Activated CD4-positive, CD25-positive, alpha-beta regulatory T cell treated with anti-CD3 and anti-CD28 coated beads, Interleukin-2, amount 50 U/mL, for 72 hours (primary cell): Measurements from ENCODE around the gene GRN.
A peak's percentile ranks its signal among the peaks of the same experiment; 100 is the strongest.

Experiments
- DNase-seq: peaks from one replicate; pipeline ENCODE4 v3.0.0; 2021

GRN gene

DNA sequence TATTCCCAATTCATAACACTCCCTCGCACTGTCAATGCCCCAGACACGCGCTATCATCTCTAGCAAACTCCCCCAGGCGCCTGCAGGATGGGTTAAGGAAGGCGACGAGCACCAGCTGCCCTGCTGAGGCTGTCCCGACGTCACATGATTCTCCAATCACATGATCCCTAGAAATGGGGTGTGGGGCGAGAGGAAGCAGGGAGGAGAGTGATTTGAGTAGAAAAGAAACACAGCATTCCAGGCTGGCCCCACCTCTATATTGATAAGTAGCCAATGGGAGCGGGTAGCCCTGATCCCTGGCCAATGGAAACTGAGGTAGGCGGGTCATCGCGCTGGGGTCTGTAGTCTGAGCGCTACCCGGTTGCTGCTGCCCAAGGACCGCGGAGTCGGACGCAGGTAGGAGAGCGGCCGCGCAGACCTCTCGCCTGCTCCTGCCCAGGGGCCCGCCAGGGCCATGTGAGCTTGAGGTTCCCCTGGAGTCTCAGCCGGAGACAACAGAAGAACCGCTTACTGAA lies at the start of gene GRN:
Gene GRN (plus strand): TSS at position 364 of the 515 bp plus-strand sequence. CDS start 3,863 bp downstream, outside the sequence.
- peak; percentile 84 for DNase-seq

DNA sequence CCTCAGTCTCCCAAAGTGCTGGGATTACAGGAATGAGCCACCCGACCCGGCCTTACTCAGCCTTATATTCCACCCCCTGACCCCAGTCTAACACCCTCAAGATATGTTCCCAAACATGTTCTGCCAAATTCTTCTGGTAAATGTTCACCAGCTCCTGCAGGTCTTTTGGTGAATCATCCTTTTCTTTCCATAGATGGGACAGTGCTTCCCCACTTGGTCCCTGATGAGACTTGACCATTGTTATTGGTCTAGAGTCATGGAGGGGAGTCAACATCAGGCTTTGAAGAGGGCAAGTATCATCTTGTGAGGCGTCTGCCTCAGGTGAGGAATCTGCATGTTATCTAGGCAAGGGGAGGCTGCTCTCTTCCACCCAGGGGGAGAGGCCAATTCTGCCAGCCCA lies 47.1 kb upstream of the GRN start:
- no peak for DNase-seq

DNA sequence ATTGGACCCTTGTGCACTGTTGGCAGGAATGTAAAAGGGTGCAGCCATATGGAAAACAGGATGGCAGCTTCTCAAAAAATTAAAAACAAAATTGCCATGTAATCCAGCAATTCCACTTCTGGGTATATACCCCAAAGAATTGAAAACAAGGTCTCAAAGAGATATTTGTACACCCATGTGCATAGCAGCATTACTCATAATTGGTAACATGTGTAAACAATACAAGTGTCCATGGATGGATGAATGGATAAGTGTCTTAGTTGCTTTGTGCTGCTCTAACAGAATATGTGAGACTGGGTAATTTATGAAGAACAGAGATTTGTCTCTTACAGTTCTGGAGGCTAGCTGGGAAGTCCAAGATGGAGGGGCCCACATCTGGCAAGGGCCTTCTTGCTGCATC lies 40.5 kb upstream of the GRN start:
- DNase-seq: no peak

DNA sequence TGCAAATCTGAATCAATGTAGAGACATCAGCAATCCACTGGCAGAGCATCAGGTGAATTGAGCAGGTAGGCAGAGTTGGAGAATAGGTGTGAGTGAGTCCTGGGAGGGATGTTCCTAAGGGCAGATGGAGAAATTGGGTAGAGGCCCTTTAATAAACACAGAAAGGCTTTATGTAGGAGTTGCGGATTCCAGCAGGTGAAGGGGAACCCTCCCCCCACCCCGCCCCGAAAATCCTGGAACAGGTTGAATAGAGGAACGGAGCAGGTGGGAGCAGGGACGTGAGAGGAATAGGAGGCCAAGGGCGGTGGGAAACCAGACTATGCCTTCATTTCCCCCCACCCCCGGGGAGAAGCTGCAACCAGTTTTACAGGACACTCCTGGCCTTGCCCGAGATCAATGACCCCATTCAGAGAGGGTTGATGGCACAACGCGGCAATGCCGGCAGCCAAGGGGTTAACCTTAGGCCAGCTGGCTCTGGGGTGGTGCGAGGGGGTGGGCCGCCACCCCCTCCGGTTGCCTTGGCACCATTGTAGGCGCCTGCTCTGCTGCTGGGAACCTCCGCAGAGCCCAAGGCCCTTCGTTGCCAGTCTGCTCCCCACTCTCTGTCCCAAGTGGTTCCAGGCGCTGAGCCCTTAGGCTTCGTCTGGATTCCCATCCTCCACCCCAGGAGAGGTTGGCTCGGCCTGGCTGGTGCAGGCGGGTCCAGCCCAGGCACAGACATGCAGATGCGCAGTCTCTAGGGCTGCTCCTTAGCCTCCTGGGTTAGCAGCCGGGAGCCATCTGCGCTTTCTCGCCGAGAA lies 37.5 kb upstream of the GRN start:
- no peak for DNase-seq

DNA sequence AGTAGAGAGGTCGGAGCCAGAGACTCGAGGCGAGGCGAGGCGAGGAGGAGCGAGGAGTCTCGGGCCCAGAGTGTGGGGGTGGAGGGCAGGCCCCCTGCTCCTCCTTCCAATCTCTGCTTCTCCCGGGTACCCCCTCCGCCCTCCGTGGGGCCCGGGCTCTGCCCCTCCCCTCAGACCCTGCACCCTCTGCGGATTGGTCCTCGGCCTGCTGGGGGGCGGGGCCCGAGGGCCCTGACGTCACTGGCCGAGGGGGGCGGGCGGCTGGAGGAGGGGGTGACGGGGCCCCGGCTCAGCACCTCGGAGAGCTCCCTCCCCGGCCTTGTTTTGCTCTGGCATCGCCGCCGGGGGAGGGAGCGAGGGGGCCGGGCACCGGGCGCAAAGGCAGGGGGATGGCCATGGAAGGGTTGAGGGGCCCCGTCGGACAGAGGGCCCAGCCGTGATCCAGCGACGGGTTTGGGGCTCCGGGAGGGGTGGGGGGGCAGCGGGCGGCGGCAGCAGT lies 36.7 kb upstream of the GRN start, which contains the start of gene RUNDC3A:
Gene RUNDC3A (plus strand): TSS at position 282 of the 499 bp plus-strand sequence. CDS start 232 bp downstream, outside the sequence.
- DNase-seq: peak; percentile 80

DNA sequence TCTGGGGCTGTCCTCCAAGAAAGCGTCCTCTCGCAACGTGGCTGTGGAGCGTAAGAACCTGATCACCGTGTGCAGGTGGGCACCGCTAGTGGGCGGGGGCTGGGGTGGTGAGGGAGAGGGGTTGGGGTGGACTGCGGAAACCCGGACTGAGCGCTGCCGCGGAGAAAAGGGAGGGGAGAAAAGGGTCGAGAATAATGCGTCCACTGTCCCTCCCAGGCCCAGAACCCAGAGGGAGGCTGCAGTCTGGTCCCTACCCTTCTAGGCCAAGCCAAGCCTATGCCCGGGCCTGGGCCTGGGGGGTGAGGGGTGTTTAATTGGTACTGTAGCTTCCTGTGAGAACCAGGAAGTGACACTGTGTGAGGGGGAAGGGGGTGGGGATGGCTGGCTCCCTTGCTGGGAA lies 36.2 kb upstream of the GRN start:
- no peak for DNase-seq

DNA sequence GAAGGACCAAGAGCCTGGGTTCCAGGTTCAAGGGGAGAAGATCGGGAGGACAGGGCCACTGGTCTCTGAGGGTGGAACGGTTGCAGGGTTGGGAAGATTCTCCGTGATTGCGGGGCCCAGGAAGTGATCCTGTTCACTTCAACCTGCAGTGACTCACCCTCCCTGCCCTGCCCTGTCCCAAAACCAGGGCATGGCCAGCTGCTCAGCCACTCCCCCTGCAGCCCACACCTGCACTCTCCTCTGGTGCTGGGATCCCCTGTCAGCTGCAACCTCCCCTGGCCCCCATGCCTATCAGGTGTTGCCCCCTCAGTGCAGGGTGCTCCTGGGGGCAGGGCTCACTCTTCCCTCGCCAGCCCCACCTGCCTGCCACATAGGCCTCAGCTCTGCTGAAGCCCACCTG lies 35.6 kb upstream of the GRN start:
- DNase-seq: no peak

DNA sequence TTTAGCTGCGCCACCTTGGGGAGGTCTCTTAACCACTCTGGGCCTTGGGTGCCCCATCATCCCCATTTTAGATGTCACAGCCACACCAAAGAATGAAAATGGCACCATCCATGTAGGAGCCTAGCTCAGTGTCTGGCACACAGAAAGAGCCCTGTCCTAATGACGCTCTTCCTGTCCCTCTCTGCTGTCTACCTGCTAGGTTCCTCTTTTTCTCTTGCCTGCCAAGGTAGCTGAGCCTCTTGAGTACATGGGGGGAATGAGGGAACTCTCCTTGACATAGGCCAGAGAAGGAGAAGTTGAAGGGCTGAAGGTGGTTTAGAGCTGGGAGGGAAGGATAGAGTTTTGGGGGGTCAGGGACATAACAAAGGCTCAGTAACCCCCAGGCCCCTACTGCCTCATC lies 34.9 kb upstream of the GRN start:
- DNase-seq: no peak

DNA sequence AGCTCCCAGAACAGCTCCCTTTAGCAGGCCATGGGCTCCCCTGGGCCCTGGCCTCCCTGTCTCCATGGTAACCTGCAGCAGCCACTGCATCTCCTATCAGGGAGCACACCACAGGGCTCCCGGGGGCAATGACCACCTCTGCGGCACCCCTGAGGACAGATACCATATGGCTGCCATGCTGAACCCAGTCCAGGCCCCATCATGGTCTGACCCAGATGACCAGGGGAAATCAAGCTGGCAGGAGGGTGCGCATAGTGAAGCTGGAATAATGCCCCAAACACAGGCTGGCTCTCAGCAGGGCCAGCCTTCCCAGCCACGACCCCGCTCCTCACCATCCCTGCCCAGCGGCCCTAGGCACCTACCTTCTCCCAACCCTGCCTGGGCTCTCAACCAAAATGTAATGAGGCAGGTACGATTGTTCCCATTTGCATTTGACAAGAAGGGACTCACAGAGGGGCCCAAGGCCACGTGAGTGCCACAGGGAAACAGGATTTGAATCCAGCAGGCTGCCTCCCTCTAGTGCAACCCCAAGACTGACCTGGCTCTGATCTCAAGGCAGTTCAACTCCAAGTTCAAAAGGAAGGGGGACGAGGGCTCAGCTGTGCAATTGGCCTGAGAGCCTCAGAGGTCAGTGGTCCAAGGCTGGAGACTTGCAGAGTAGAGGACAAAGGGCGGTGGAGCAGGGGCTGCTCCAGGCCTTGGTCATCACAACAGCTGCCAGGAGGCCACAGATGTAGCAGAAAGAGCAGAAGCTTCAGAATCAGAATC lies 34.3 kb upstream of the GRN start:
- DNase-seq: no peak

DNA sequence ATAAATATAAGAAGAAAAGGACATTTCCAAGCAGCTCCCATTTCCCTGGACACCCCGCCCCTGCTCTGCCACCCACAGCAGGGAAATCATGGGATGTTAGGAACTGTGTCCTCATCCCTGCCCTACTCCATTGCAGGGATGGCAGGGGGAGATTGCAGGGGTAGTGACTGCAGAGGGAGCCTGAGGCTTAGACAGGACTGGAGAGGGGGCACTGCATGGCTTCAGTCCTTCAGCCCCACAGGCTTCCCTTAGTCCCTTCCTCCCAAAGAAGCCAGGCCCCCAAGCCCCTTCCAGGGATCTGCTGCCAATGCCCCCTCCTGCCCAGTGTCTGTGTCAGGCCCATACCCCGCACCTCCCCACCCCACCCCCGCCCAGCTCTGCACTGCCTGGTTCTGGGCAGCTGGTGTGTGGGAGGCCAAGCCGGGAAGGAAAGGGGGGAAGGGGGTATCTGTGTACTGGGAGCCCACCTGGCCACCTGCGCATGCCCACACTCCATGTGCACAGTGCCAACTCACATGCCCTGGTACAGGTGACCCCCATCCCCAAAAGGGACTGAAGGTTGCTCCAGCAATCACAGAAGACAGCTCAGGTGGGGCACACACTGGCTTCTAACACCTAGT lies 33.4 kb upstream of the GRN start:
- no peak for DNase-seq

DNA sequence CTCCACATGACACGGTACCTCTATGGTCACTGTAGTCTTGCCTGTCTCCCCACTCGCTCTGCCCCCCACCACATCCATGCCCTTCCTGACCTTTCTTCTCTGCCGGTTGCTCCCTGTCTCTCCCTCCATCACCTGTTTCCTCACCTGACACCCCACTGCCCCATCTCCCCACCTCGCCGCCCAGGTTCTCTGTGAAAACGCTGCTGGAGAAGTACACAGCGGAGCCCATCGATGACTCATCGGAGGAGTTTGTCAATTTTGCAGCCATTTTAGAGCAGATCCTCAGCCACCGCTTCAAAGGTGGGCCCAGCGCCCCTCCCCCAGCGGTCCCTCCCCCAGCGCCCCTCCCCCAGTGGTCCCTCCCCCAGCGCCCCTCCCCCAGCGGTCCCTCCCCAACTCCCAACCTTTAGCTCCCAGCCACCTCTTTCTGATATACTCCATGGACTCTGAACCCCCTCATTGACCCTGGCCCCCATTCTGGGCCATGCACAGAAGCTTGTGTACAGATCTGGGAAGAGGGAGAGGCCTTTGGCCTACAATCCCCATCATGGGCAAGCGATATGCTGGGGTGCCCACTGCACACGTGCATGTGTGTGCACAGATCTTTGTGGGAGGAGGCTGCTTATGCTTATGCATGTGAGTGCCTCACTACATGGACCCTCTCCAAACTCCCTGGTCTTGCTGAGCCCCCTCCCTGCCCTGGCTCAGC lies 32.6 kb upstream of the GRN start:
- no peak for DNase-seq

DNA sequence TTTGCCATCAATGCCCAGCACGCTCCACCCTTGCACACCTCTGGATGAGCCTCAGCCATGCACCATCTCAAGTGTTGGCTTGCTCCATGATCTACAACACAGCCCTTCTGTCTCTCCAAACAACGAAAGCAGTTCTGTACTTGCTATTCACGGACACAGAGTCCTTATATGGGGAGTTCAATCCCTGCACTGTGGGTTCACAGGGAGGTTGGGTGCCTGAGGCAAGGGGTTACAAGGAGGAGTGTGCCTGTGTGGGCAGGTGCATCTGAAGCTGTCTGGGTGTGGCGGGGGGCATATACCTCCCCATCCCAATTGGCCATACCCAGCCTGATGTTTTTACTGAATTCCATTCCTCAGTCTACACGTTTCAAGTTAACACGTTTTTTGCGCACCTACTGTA lies 31.1 kb upstream of the GRN start:
- DNase-seq: no peak

DNA sequence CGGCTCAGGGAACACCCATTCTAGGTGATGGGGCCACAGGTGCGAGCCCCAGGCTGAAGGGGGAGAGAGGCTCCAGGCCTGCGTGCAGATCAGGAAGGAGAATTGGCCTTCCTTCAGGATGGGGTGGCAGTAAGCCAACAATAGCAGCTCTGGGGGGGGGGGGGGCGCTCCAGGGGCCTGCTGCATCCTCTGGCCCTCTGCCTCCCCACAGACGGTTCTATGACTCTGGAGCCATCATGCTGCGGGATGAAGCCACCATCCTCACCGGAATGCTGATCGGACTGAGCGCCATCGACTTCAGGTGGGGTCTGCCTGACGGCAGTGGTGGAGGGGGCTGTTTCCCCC lies 30.6 kb upstream of the GRN start:
- no peak for DNase-seq

DNA sequence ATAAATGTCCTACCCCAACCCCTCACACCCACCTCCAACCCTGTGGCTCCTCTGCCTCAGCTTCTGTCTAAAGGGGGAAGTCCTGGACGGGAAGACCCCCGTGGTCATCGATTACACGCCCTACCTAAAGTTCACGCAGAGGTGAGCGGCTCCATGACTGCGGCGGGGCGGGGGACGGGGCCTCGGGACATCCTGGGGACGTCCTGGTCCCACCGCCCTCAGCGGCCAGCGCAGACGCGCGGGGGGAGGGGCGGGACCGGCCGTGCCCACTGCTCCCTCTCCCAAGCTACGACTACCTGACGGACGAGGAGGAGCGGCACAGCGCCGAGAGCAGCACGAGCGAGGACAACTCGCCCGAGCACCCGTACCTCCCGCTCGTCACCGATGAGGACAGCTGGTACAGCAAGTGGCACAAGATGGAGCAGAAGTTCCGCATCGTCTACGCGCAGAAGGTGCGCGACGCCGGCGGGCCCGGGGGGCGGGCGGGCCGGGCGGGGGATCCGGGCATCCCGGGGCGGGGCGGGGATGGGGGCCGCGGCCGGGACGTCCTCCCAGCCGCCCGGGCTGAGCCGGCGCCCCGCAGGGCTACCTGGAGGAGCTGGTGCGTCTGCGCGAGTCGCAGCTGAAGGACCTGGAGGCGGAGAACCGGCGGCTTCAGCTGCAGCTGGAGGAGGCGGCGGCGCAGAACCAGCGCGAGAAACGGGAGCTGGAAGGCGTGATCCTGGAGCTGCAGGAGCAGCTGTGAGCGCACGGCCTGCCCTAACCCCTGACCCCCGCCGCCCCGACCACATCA lies 30.0 kb upstream of the GRN start:
- DNase-seq: no peak

DNA sequence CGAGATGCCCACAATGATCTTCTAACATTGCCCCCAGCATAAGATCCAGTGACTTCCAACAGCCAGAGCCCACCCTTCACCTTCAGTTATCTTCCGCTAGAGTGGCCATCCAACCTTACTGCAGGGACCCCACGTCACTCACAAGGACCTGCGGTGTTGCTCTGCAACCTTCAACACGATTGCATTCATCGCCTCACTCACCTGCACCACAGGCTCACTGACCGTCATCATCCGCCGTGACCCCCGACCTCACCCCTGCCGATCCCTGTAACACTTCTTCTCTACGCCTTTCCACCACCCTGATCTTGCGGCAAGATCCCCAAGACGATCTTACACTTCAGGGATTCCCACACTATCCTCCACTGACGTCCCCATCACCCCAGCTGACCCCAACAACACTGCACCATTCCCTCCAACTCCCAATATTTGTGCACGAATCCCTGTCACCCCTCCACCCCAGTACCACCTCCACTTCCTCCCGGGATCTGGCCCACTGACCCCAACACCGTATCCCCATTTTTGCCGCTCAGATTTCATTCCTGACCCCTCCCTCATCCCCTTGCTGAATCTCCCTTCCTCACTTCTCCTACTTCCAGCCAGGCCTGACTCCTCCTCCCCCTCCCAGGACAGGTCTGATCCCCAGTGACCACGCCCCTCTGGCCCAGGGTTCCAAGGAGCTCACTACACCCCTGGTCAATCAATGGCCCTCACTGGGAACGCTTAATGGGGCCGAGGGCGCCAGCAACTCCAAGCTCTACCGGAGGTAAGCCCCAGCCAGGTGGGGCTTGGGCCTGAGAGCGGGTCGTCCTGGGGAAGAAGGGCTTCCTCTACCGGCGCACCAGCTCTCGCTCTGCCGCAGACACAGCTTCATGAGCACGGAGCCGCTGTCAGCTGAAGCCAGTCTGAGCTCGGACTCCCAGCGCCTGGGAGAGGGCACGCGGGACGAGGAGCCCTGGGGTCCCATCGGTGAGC lies 29.1 kb upstream of the GRN start:
- no peak for DNase-seq

DNA sequence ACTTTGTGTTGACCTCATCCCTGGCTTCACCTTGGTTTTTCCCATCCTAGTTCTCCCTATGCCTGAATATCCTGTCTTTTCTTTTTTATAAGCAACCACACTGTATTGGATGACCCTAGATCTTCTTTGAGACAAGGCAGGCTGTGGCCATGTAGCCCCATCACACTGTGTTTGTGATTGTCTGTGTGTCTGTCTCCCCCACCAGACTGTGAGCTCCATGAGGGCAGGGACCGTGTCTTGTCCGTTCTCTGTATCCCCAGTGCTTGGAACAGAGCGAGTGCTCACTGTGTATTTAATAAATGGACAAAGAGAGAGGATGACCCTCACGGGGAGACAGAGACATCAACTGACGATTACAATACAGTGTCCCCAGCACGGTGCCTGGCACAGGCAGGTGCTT lies 27.6 kb upstream of the GRN start:
- DNase-seq: no peak

DNA sequence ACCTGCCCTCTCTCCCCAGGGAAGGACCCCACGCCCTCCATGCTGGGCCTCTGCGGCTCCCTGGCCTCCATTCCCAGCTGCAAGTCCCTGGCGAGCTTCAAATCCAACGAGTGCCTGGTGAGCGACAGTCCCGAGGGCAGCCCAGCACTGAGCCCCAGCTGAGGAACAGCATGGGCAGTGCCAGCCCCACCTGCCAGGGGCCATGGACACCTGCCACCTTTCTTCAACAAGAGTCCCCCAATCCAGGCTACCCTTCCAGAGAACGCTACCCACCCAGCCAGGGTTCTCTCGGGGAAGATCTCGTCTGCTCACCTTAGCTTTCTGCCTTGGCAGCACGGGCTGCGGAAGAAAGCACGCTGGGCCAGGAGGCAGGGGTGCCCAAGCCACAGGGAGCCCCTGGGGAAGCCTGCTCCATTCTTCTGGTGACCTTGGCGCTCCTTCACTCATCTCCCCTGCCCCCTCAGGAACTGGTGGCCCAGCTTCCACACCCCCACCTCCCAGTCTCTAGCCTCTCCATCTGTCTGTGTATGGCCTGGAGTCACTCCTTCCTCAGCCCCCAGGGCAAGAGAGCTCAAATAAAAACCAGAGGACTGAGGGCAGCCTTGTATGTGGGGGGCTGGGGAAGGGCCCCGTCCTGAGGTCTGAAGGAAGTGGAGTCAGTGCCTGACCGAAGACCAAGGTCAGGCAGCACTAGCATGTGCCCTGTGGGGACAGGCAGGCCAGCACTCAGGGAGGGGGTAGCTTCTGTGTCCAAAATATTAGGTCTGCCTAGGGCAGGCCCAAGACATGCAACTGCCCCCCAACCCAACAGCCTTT lies 26.8 kb upstream of the GRN start:
- no peak for DNase-seq

DNA sequence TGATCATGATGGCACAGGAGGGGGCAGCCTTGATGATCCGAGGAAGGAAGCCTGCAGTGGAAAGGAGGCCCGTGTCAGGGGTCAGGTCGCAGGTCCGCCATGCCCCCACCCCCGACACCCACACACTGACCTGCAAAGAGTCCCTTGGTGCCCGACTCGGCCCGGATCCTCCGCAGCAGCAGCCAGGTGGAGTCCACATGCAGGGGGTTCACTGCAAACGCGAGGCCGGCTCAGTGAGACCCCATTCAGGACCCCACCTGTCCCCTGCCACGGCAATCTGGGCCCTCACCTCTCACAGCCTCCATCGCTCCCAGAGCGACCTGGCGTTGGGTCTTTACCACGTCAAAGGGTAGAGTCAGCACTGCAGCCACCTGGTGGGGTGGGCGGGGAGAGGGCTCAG lies 25.0 kb upstream of the GRN start:
- DNase-seq: no peak

DNA sequence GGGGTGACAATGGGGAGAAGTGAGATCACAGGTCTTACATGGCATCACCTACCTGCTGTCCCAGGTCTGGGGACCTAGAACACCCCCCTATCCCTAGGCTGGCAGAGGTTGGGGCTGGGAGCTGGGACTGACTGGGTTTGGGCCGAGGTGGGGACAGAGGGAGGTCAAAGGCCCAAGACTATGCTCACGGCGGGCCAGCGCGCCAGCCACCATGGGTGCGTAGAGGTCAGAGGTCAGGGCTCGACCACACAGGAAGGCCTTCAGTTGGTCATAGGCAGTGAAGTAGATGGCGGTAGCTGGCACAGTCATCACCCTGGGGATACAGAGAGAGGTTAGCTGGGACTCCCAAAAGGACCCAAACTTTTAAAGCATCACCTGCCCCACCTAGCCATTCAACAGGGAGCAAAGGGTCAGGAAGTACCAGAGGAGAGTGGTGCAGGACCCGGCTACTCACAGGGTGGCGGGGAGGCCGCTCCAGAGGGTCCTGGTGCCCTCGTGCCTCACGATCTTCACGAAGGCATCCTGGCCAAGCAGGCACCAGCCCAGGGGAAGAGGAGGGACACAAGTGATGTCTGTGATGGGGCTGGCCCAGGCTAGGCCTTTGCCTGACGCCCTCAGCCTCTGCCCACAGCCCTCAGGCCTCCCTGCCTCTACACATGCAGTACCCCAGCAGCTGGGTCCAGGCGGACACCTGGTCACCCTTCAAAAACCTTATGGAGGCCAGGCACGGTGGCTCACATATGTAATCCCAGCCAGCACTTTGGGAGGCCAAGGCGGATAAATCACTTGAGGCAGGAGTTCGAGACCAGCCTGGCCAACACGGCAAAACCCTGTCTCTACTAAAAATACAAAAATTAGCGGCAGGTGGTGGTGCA lies 23.6 kb upstream of the GRN start:
- no peak for DNase-seq
